IPS-18c (cell line): Measurements from ENCODE around the gene DDX11.
"Not testable (repeated sequence)": the region's sequence is repeated elsewhere in the genome, so short reads cannot be mapped to it uniquely, and the experiment has no call there.

Source experiments
- H3K4me3 ChIP-seq: 2 replicates; pipeline ENCODE4 v1.7.0; 2013; ENCODE audit warnings: low read depth, mild to moderate bottlenecking, low read length, moderate library complexity; ENCODE audit not compliant: insufficient read depth
- H3K9me3 ChIP-seq: one replicate; pipeline ENCODE4 v1.6.1; 2013; ENCODE audit warnings: mild to moderate bottlenecking, low read length, moderate library complexity; ENCODE audit not compliant: control insufficient read depth, insufficient read depth

Gene DDX11

GRCh38 chr12:31109773-31110172 lies 36.1 kb downstream of the DDX11 start:
- not testable (repeated sequence) for H3K4me3 ChIP-seq, H3K9me3 ChIP-seq

GRCh38 chr12:31110263-31110662 lies 36.6 kb downstream of the DDX11 start:
- H3K4me3 ChIP-seq, H3K9me3 ChIP-seq: not testable (repeated sequence)

- not testable (repeated sequence) for H3K4me3 ChIP-seq, H3K9me3 ChIP-seq
Observed at GRCh38 chr12:31115092-31115601, 41.5 kb downstream of the DDX11 start.

DNA sequence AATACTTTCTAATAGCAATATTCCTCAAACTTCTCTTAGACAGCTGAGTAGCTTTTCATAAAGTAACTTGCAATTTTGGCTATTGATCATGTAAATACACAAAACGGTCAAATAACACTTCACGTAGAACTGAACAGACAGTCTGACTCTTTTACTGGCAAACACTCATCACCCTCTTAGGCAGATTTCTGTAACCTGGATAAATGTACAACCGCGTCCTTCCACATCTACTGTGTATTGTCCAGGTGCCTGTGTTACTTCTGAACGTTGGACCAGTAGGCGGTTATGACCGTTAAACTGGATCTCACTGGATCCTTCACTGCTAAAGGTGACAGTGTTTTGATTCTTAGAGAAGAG lies 43.2 kb downstream of the DDX11 start:
- not testable (repeated sequence) for H3K9me3 ChIP-seq
- peak overlapping the region; percentile 60; the same call in 1 of the 2 replicates for H3K4me3 ChIP-seq

DNA sequence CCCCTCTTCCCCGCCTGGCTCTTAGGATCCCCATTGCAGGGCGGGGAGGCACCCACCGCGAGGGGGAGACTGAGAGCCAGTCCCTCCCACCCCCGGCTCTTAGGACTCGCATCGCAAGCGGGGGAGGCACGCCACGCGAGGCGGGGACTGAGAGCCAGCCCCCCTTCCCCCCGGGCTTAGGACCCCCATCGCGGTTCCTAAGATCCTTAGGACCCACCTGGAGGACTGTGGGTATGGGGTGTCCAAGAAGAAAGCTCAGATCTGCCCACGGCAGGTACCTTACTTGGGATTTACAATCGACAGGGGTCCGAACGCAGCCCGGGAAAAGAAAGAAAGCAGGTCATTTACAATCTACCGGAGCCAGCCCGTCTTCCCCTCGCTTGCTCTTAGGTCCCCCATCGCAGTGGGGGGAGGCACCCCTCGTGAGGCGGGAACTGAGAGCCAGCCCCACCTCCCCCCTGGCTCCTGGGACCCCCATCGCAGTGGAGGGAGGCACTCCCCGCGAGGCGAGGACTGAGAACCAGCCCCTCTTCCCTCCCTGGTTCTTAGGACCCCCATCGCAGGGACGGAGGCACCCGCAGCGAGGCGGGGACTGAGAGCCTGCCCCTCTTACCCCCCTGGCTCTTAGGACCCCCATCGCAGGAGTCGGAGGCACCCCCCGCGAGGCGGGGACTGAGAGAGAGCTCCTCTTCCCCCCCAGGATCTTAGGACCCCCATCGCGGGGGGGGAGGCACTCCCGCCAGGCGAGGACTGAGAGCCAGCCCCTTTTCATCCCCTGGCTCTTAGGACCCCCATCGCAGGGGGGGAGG lies 43.7 kb downstream of the DDX11 start:
- H3K9me3 ChIP-seq: no peaks in the 10 kb centered on the region
- H3K4me3 ChIP-seq: peak overlapping the region; percentile 60

- peak overlapping the region; percentile 60 for H3K4me3 ChIP-seq
- no peaks in the 10 kb centered on the region for H3K9me3 ChIP-seq
Observed at GRCh38 chr12:31118347-31119191, 44.9 kb downstream of the DDX11 start.

DNA sequence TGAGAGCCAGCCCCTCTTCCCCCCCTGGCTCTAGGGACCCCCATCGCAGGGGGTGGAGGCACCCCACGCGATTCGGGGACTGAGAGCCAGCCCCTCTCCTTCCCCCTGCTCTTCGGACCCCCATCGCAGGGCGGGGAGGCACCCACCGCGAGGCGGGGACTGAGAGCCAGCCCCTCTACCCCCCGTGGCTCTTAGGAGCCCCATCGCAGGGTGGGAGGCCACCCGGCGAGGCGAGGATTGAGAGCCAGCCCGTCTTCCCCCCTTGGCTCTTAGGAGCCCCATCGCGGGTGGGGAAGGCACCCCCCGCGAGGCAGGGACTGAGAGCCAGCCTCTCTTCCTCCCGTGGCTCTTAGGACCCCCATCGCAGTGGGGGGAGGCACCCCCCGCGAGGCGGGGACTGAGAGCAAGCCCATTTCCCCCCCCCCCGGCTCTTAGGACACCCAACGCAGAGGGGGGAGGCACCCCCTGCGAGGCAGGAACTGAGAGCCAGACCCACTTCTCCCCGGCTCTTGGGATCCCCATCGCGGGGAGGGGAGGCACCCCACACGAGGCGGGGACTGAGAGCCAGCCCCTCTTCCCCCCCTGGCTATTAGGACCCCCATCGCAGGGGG lies 45.6 kb downstream of the DDX11 start:
- H3K9me3 ChIP-seq: no peaks in the 10 kb centered on the region
- H3K4me3 ChIP-seq: peak overlapping the region; percentile 60

DNA sequence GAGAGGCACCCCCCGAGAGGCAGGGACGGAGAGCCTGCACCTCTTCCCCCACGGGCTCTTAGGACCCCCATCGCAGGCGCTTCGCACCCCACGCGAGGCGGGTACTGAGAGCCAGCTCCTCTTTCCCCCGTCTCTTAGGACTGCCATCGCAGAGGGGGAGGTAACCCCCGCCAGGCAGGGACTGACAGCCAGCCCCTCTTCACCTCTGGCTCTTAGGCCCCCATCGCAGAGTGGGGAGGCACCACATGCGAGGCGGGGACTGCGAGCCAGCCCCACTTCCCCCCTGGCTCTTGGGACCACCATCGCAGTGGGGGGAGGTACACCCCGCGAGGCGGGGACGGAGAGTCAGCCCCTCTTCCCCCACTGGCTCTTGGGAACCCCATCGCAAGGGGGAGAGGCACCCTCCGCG lies 46.1 kb downstream of the DDX11 start:
- no peaks in the 10 kb centered on the region for H3K9me3 ChIP-seq
- peak overlapping the region; percentile 24; the same call in 1 of the 2 replicates for H3K4me3 ChIP-seq

GRCh38 chr12:31120392-31121008 lies 46.8 kb downstream of the DDX11 start:
- Histone ChIP-seq H3K9me3 (no peaks in the 10 kb centered on the region), H3K4me3 (peak overlapping the region; percentile 34; the same call in 1 of the 2 replicates)

DNA sequence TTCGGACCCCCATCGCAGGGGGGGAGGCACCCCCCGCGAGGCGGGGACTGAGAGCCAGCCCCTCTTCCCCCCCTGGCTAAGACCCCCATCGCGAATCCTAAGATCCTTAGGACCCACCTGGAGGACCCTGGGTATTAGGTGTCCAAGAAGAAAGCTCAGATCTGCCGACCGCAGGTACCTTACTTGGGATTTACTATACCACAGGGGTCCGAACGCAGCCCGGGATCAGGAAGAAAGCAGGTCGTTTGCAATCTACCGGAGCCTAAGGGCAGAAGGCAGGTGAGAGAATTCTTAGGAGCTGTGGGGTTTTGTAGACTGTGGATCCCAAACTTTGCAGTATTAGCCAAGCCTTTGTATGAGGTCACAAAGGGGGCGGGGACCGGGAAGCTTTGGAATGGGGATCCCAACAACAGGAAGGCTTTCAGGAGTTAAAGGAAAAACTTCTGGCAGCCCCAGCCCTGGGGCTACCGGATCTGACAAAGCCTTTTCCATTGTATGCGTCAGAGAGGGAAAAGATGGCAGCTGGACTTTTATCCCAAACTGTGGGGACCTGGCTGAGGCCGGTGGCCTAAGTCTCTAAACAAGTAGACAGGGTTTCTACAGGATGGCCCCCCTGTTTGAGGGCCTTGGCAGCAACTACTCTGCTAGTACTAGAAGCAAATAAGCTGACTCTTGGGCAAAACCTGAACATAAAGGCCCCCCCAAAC lies 47.5 kb downstream of the DDX11 start:
- H3K9me3 ChIP-seq: not testable (repeated sequence)
- peak overlapping the region; percentile 34; the same call in 1 of the 2 replicates for H3K4me3 ChIP-seq

- Histone ChIP-seq H3K4me3 (no peak overlapping the region), H3K9me3 (no peaks in the 10 kb centered on the region)
Observed at GRCh38 chr12:31122481-31122880, 48.8 kb downstream of the DDX11 start.

DNA sequence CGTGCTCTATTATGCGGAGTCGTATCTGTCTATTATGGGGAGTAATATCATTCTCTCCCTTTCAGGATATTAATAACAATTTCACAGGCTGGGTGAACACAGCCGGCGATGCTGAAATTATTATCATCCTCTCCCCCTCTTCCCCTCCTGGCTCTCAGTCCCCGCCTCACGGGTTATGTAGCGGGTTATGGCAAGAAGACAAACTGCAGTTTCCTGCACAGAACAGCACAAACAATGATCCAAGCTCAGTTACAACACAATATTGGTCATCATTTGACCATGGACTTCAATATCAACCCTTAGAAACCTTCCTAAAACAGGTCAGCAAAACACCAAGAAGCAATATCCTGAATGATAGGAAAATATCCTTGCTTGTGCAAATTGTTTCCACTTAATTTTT lies 50.5 kb downstream of the DDX11 start:
- H3K4me3 ChIP-seq: not testable (repeated sequence)

DNA sequence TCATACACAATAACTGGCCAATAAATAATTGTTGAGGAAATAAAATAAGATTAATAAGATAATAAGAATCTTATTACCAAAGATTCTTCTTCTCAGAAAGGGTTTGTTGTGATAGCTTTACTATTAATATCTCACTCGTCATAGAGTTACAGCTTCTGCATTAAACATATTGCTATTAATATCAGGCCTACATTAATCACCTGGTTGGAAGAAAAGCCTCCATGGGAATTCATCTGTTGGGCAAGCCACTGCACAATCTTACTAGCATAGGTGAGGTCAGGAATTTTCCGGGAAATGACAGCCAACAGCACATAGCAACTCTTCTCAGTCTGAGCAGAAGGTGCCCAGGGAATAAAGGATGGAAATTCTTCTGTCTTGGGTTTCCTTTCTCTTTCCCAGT lies 51.5 kb downstream of the DDX11 start:
- not testable (repeated sequence) for H3K9me3 ChIP-seq, H3K4me3 ChIP-seq

More for the DNA sequence above, 50.5 kb downstream of the DDX11 start:
- H3K9me3 ChIP-seq: not testable (repeated sequence)

GRCh38 chr12:31127209-31127848 lies 53.7 kb downstream of the DDX11 start:
- not testable (repeated sequence) for H3K9me3 ChIP-seq, H3K4me3 ChIP-seq

DNA sequence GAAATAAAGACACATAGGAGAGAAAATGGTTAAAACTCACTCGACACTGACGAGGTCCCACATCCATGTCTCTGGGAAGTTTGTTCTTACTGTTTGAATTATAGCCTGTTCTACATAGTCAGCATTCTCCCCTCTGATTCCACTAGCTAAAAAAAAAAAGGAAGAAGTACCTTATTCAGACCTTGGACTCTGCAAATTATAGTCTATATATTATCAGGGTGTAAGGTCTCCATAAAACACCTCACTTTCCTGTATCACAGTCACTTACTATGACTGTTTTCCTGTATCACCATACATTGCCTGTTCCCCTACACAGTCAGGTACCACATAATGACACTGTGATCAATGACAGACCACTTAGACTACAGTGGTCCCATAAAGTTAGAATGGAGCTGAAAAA lies 62.9 kb downstream of the DDX11 start:
- H3K4me3 ChIP-seq, H3K9me3 ChIP-seq: not testable (repeated sequence)

DNA sequence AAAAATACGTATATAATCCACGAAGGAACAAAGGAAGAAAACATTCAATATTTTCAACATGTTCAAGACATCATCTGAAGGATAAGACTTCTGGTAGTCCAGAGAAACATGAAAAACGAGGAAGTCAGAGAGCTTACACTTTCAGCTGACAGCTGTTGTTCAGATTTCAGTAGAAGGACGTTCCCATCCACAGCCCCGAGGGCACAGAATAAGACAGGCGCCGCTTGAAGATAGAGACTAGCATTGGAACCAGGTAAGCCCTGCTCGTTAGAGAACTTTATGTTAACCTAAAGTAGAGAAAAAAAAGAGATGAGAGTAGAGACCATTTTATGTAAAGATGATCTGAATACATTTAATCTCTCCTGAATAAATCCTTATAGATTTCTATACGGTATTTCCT lies 71.1 kb downstream of the DDX11 start:
- H3K4me3 ChIP-seq, H3K9me3 ChIP-seq: not testable (repeated sequence)
